ENCODE measurements around the gene DDX31.
A peak's percentile ranks its signal among the peaks of the same experiment; 100 is the strongest.

Gene DDX31

GRCh38 chr9:132592451-132592850 is 77.3 kb downstream of the DDX31 start:
- DNase-seq: no peak

DNA sequence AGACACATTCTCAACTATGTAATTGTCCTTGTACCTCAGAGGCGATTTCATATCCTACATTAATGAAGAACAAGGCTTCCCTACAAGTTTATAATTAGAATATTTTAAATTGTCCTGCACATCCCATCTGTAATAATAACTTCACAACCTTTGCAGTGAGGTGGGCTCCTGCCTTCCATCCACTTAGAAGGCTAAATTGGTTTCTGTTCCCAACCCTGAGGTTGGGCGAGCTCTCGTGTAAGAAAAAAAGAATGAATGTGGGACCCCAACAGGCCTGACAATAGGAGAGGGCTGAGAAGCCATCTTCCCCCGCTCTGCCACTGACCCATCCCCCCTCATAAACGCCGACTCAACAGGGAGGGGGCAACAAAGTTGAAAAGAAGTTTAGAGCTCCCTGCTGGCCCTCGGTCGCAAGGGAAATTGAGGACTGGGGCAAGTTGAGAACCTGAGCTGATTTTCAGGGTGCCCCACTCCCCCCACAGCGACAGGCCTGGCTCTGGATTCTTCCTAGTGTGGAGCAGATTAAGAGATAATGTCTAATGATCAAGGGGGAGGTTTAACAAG is 78.0 kb downstream of the DDX31 start:
- no peak for DNase-seq

- no peak for DNase-seq
Measured at GRCh38 chr9:132591244-132591643, 78.5 kb downstream of the DDX31 start.

DNA sequence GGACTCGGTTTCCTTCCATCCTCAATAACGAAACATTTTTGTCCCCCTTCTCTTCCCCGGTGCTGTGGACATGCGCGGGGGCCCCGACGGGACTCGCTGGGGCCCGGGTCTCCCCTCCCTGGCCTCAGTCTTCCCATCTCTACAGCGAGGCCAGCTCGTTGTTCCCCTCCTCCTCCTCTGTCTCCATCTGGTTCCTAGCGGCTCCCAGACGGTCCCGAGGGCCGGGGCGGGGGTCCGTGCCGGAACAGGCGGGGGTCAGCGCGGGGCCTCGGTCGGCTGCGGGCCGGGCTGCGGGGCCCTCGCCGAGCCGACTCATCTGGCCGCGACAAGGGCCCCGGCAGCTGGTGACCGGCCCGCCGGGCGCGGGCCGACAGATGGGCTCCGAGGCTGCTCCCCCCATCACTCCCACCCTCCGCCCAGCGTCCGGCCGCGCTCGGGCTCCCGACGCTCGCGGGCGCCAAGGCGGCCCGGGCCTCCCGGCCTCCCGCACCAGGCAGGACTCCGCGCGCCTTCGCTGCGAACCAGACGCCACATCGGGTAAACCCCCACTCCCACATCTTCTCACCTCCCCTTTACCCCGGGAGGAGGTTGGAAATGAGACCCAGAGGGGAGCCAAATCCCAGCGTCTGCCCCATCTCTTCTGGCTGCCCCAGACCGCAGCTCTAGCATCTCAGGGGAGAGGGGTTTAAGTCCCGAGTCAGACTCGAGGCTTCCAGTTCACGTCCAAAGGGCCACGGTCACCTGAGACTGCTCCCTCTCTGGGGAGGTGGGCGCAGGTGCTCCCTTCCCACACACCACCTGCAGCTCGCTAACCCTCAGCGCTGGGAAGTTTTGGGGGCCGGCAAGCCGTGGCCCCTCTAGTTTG is 79.2 kb downstream of the DDX31 start:
- no peak for DNase-seq

DNA sequence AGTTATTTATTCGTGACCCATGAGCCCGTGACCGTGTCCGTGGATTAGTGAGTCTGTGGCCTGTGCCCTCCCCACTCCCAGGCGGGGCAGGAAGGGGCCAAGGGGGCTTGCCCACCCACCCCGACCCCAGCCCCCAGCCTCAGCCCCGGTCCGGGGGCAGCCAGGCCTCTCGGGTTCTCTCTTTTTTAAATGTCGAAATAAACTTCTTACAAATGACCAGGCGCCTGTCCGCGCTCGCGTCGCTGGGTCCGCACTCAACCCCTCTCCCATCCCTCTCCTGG is 79.8 kb downstream of the DDX31 start:
- no peak for DNase-seq

- DNase-seq: no peak
Measured at GRCh38 chr9:132589148-132590036, 80.4 kb downstream of the DDX31 start.

- no peak for DNase-seq
Measured at GRCh38 chr9:132588501-132589147, 81.2 kb downstream of the DDX31 start.

GRCh38 chr9:132588098-132588497 is 81.7 kb downstream of the DDX31 start:
- no peak for DNase-seq

DNA sequence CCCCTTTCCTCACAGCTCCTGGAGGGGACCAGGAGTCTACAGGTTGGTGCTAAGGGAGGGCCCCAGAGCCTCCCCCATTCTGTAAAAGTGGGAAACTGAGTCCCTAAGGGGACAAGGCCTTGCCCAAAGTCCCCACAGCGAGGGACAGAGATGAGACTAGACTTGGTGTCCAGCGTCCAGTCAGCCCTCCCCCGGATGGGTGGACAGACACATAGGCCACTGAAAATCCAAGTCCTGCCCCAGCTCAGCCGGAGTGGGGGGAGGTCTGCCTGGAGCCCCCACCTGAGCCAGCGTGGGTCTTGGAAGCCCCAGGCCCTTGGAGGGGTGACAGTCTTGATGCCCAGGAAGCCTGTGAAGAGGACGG is 82.2 kb downstream of the DDX31 start:
- DNase-seq: no peak

DNA sequence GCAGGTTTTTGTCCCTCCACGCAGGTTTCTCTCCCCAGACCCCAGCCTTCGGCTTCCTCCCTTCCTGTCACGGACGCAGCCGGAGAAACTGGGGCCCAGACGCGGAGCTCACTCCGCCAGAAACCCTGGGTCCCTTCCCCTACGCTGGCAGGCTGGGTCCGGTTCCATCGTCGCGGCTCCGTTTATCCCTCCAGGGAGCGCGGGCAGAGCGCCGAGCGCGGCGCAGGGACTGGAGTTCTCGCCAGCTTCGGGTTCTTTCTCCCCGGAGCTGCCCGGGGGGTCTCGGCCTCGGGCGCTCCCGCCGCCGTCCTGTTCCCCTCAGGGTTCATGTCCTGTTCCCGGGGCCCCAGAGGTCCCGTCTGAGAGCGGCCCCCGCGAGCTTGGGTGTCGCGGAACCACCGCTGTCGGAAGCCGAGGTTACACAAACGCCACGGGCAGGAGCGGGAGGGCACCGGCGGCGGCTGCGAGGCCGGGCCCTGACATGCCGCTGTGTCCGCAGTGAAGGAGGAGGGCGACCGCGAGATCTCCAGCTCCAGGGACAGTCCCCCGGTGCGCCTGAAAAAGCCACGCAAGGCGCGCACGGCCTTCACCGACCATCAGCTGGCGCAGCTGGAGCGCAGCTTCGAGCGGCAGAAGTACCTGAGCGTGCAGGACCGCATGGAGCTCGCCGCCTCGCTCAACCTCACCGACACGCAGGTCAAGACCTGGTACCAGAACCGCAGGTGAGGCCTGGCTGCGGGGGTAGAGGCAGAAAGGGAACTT is 82.8 kb downstream of the DDX31 start:
- DNase-seq: no peak

- DNase-seq: no peak
Measured at GRCh38 chr9:132585954-132586829, 83.6 kb downstream of the DDX31 start.

- DNase-seq: peak in 1 of 2 experiments; percentile 15
Measured at GRCh38 chr9:132584601-132585560, 84.9 kb downstream of the DDX31 start.

GRCh38 chr9:132583584-132584304 is 86.0 kb downstream of the DDX31 start:
- no peak for DNase-seq

- no peak for DNase-seq
Measured at GRCh38 chr9:132582786-132583583, 86.8 kb downstream of the DDX31 start.

DNA sequence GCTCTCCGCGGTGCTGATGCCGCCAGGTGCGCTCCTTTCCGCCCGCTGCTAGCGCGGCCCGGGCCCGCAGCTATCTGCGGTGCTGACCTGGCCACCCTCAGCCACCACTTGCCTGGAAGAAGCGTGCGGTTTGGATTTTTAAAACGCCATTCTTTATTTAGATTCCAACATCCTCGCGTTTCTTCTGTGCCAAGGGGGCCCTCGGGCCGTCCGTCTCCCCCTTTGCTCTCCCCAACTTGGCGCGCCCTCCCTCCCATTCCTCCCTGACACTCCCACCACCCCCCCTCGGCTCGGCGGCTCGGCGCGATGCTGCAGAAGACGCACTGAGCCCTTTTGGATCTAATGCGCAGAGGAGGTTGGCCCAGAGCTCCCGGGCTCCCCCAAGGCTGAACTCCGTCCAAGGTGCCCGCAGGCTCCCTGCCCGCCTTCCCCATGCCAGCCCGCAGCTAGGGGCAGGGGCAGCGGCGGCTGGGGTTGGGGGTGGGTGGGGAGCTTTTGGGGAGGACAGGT is 87.5 kb downstream of the DDX31 start, which contains the start of gene BARHL1:
BARHL1 (plus strand) TSS at position 331 of the 510 bp plus-strand sequence. CDS start 192 bp downstream, outside the sequence.
- DNase-seq: no peak

- no peak for DNase-seq
Measured at GRCh38 chr9:132579427-132579798, 90.4 kb downstream of the DDX31 start.

DNA sequence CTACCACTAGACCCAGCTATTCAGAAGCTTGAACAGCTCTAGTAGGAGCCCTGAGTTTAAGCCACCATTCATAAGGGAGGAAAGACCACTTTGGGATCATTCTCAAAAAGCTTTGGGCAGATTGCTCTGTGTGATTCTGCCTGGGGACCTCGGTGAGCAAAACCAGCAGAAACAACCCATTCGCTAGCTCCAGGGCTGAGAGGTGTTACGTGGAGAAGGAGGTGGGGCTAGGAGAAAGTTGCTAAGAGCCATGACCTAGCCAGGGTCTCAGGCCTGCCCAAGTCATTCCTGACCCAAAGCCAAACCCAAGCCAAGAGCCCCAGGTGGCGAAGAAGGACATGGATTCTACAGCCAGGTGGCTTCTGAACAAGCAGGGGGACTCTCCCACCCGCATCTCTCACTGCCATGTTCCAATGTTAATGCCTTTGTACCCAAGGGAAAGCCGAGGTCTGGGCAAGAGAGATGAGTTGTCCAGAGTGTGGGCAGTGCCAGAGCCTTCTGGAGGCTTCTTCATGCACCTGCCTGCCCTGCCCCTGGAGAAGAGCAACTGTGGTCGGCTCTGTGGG is 91.3 kb downstream of the DDX31 start:
- DNase-seq: no peak

DNA sequence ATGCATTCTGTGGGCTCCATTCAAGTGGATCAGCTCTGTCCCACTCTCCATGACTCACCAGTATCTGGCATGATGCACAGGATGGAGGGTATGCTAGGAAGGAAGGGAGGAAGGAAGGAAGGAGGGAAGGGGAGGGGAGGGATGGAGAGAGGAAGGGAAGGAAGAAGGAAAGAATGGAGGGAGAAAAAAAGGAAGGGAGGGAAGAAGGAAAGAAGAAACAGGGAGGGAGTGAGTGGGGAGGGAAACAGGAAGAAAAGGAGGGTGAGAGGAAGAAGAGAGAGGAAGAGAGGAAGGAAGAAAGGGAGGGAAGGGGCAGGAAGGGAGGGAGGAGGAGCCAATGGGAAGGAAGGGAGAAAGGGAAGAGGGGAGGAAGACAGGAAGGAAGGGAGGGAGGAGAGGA is 92.7 kb downstream of the DDX31 start:
- DNase-seq: no peak

All from SW 1271 (cell line).